ENCODE data around the gene CMTM4.

CMTM4 gene

GRCh38 chr16:66619534-66620428 lies 76.8 kb downstream of the CMTM4 start:
- H3K9ac ChIP-seq (ENCODE audit: low read depth, low read length, poor library complexity): no peak overlapping the region
- no CpG with 5 or more reads among the region's 12 CpGs for WGBS, 2 donors (ENCODE audit: extremely low coverage in 2 of 2, insufficient read length in 2 of 2, insufficient replicate concordance in 1 of 2)
- H3K27me3 ChIP-seq (ENCODE audit: control insufficient read depth in 3 of 3, insufficient read depth in 3 of 3, low read depth in 1 of 3, low read length in 3 of 3): no peaks in the 10 kb centered on the region
- H2BK5ac ChIP-seq (ENCODE audit: low read length): no peak overlapping the region
- H2BK15ac ChIP-seq (ENCODE audit: low read length): no peak overlapping the region
- H3K14ac ChIP-seq (ENCODE audit: low read length): no peak overlapping the region
- no peak overlapping the region for H3K4ac ChIP-seq (ENCODE audit: low read length)
- DNase-seq (ENCODE audit: low spot score): no peak
- no peak overlapping the region for H3K18ac ChIP-seq (ENCODE audit: low read length)
- no peak overlapping the region for H3K4me2 ChIP-seq (ENCODE audit: insufficient read depth, low read length, poor library complexity, severe bottlenecking)
- no peak overlapping the region for H2AK5ac ChIP-seq (ENCODE audit: low read depth, low read length)
- no peaks in the 10 kb centered on the region for H3K79me1 ChIP-seq (ENCODE audit: low read depth, low read length)
- H3K4me1 ChIP-seq (ENCODE audit: control insufficient read depth in 2 of 2, insufficient read depth in 1 of 2, low read depth in 1 of 2, low read length in 2 of 2): peaks cover 3 to 5% of the 10 kb centered on the region in 2 donors
- no peak overlapping the region for H4K8ac ChIP-seq (ENCODE audit: low read depth, low read length)
- no peak overlapping the region for H3K4me3 ChIP-seq (ENCODE audit: low read length in 2 of 2)
- H2BK12ac ChIP-seq (ENCODE audit: low read length): no peak overlapping the region
- H3K9me3 ChIP-seq (replicated peaks in 1 of 2; ENCODE audit: control insufficient read depth in 2 of 2, insufficient read depth in 1 of 2, low read depth in 1 of 2, low read length in 2 of 2): no peaks in the 10 kb centered on the region
- no peak overlapping the region for H2BK120ac ChIP-seq (ENCODE audit: low read depth, low read length)
- no peak overlapping the region for H4K91ac ChIP-seq (ENCODE audit: low read depth, low read length, poor library complexity)
- H3K36me3 ChIP-seq (replicated peaks in 1 of 2; ENCODE audit: control insufficient read depth in 2 of 2, insufficient read depth in 2 of 2, low read length in 2 of 2): peaks cover 2 to 48% of the 10 kb centered on the region in 2 donors
- peak overlapping the region; percentile 8 for H3K23ac ChIP-seq (ENCODE audit: low read depth, low read length, poor library complexity)
- H3K27ac ChIP-seq (replicated peaks; ENCODE audit: low read length): no peak overlapping the region
- H2AFZ ChIP-seq (ENCODE audit: low read length): no peak overlapping the region

GRCh38 chr16:66618588-66619375 lies 77.8 kb downstream of the CMTM4 start:
- no peak overlapping the region for H3K23ac ChIP-seq (ENCODE audit: low read depth, low read length, poor library complexity)
- H3K14ac ChIP-seq (ENCODE audit: low read length): no peak overlapping the region
- no peak overlapping the region for H4K8ac ChIP-seq (ENCODE audit: low read depth, low read length)
- H2AFZ ChIP-seq (ENCODE audit: low read length): no peak overlapping the region
- DNase-seq (ENCODE audit: low spot score): no peak
- no peak overlapping the region for H2AK5ac ChIP-seq (ENCODE audit: low read depth, low read length)
- H3K4me1 ChIP-seq (ENCODE audit: control insufficient read depth in 2 of 2, insufficient read depth in 1 of 2, low read depth in 1 of 2, low read length in 2 of 2): peaks cover 3 to 5% of the 10 kb centered on the region in 2 donors
- H3K36me3 ChIP-seq (replicated peaks in 1 of 2; ENCODE audit: control insufficient read depth in 2 of 2, insufficient read depth in 2 of 2, low read length in 2 of 2): peaks cover 9 to 58% of the 10 kb centered on the region in 2 donors
- no peak overlapping the region for H2BK5ac ChIP-seq (ENCODE audit: low read length)
- H4K91ac ChIP-seq (ENCODE audit: low read depth, low read length, poor library complexity): no peak overlapping the region
- H3K9ac ChIP-seq (ENCODE audit: low read depth, low read length, poor library complexity): no peak overlapping the region
- H2BK120ac ChIP-seq (ENCODE audit: low read depth, low read length): no peak overlapping the region
- H3K4me2 ChIP-seq (ENCODE audit: insufficient read depth, low read length, poor library complexity, severe bottlenecking): no peak overlapping the region
- H3K27me3 ChIP-seq (ENCODE audit: control insufficient read depth in 3 of 3, insufficient read depth in 3 of 3, low read depth in 1 of 3, low read length in 3 of 3): no peaks in the 10 kb centered on the region
- no peak overlapping the region for H3K18ac ChIP-seq (ENCODE audit: low read length)
- H3K79me1 ChIP-seq (ENCODE audit: low read depth, low read length): no peaks in the 10 kb centered on the region
- H3K4ac ChIP-seq (ENCODE audit: low read length): no peak overlapping the region
- H2BK12ac ChIP-seq (ENCODE audit: low read length): no peak overlapping the region
- no peak overlapping the region for H3K4me3 ChIP-seq (ENCODE audit: low read length in 2 of 2)
- H3K9me3 ChIP-seq (replicated peaks in 1 of 2; ENCODE audit: control insufficient read depth in 2 of 2, insufficient read depth in 1 of 2, low read depth in 1 of 2, low read length in 2 of 2): peaks cover 2 to 6% of the 10 kb centered on the region in 2 donors
- H2BK15ac ChIP-seq (ENCODE audit: low read length): no peak overlapping the region
- no peak overlapping the region for H3K27ac ChIP-seq (replicated peaks; ENCODE audit: low read length)
- no CpG with 5 or more reads among the region's 10 CpGs for WGBS, 2 donors (ENCODE audit: extremely low coverage in 2 of 2, insufficient read length in 2 of 2, insufficient replicate concordance in 1 of 2)

DNA sequence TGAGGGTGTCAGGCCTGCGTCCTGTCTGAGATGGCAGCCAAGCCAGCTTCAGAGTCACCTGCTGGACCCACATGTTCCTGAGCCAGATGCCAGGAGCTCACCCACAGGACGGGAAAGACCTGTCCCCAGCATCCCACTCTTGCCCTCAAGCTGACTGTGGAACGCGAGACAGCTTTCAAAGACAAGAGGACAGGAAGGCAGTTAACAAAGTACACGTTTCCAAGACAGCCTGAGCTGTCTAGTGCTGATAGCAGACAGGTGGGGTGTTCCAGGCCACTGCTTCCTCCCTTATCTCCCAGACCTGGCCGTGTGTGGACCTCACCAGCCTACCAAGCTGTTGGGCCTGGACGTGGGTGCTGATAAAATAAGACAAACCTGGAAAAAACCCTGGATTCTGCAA lies 78.8 kb downstream of the CMTM4 start:
- no peak overlapping the region for H2AFZ ChIP-seq (ENCODE audit: low read length)
- no peak overlapping the region for H3K14ac ChIP-seq (ENCODE audit: low read length)
- H3K9ac ChIP-seq (ENCODE audit: low read depth, low read length, poor library complexity): no peak overlapping the region
- H4K91ac ChIP-seq (ENCODE audit: low read depth, low read length, poor library complexity): no peak overlapping the region
- no peak overlapping the region for H3K27ac ChIP-seq (replicated peaks; ENCODE audit: low read length)
- no peak overlapping the region for H4K8ac ChIP-seq (ENCODE audit: low read depth, low read length)
- no peak overlapping the region for H3K4me2 ChIP-seq (ENCODE audit: insufficient read depth, low read length, poor library complexity, severe bottlenecking)
- H2AK5ac ChIP-seq (ENCODE audit: low read depth, low read length): no peak overlapping the region
- no peak overlapping the region for H3K4ac ChIP-seq (ENCODE audit: low read length)
- H3K79me1 ChIP-seq (ENCODE audit: low read depth, low read length): no peaks in the 10 kb centered on the region
- no peak overlapping the region for H3K18ac ChIP-seq (ENCODE audit: low read length)
- WGBS, 2 donors (ENCODE audit: extremely low coverage in 2 of 2, insufficient read length in 2 of 2, insufficient replicate concordance in 1 of 2): no CpG with 5 or more reads among the region's 7 CpGs
- no peaks in the 10 kb centered on the region for H3K27me3 ChIP-seq (ENCODE audit: control insufficient read depth in 3 of 3, insufficient read depth in 3 of 3, low read depth in 1 of 3, low read length in 3 of 3)
- H2BK120ac ChIP-seq (ENCODE audit: low read depth, low read length): no peak overlapping the region
- peaks cover 3 to 5% of the 10 kb centered on the region in 2 donors for H3K4me1 ChIP-seq (ENCODE audit: control insufficient read depth in 2 of 2, insufficient read depth in 1 of 2, low read depth in 1 of 2, low read length in 2 of 2)
- peaks cover 7 to 16% of the 10 kb centered on the region in 2 donors for H3K9me3 ChIP-seq (replicated peaks in 1 of 2; ENCODE audit: control insufficient read depth in 2 of 2, insufficient read depth in 1 of 2, low read depth in 1 of 2, low read length in 2 of 2)
- H3K23ac ChIP-seq (ENCODE audit: low read depth, low read length, poor library complexity): no peak overlapping the region
- no peak overlapping the region for H2BK12ac ChIP-seq (ENCODE audit: low read length)
- DNase-seq (ENCODE audit: low spot score): no peak
- no peak overlapping the region for H3K4me3 ChIP-seq (ENCODE audit: low read length in 2 of 2)
- H2BK15ac ChIP-seq (ENCODE audit: low read length): no peak overlapping the region
- no peak overlapping the region for H2BK5ac ChIP-seq (ENCODE audit: low read length)
- peaks cover 19 to 68% of the 10 kb centered on the region in 2 donors for H3K36me3 ChIP-seq (replicated peaks in 1 of 2; ENCODE audit: control insufficient read depth in 2 of 2, insufficient read depth in 2 of 2, low read length in 2 of 2)

DNA sequence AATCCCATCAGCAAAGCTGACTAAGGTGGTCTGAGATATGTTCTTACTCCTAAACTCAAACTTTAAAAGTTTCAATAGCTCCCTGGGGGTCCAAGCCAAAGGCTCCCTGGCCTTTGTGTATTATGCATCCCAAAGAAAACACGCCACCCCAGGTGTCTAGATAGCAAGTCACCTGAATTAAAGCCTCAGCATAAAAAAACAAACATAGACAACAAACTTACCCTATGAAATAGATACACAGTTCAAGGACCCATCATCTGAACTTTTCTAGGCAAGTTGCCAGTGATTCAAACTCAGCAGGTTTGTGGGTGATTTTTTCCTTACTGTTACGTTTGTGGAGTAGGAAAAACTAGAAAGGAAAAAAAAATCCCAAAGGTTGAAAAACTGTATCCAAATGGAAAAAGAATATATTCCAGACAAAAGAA lies 79.5 kb downstream of the CMTM4 start:
- Histone ChIP-seq H2BK5ac (ENCODE audit: low read length) (no peak overlapping the region), H3K4ac (ENCODE audit: low read length) (no peak overlapping the region), H2BK15ac (ENCODE audit: low read length) (no peak overlapping the region), H2AK5ac (ENCODE audit: low read depth, low read length) (no peak overlapping the region), H3K27ac (replicated peaks; ENCODE audit: low read length) (no peak overlapping the region), H3K4me1 (ENCODE audit: control insufficient read depth in 2 of 2, insufficient read depth in 1 of 2, low read depth in 1 of 2, low read length in 2 of 2) (peaks cover 3 to 5% of the 10 kb centered on the region in 2 donors), H3K18ac (ENCODE audit: low read length) (no peak overlapping the region), H4K91ac (ENCODE audit: low read depth, low read length, poor library complexity) (no peak overlapping the region), H3K14ac (ENCODE audit: low read length) (no peak overlapping the region), H3K79me1 (ENCODE audit: low read depth, low read length) (no peaks in the 10 kb centered on the region), H3K4me3 (ENCODE audit: low read length in 2 of 2) (no peak overlapping the region), H2BK12ac (ENCODE audit: low read length) (no peak overlapping the region), H2AFZ (ENCODE audit: low read length) (no peak overlapping the region), H3K9me3 (replicated peaks in 1 of 2; ENCODE audit: control insufficient read depth in 2 of 2, insufficient read depth in 1 of 2, low read depth in 1 of 2, low read length in 2 of 2) (peaks cover 11 to 18% of the 10 kb centered on the region in 2 donors), H3K9ac (ENCODE audit: low read depth, low read length, poor library complexity) (no peak overlapping the region), H3K36me3 (replicated peaks in 1 of 2; ENCODE audit: control insufficient read depth in 2 of 2, insufficient read depth in 2 of 2, low read length in 2 of 2) (peaks cover 22 to 69% of the 10 kb centered on the region in 2 donors), H4K8ac (ENCODE audit: low read depth, low read length) (no peak overlapping the region), H3K23ac (ENCODE audit: low read depth, low read length, poor library complexity) (no peak overlapping the region), H3K27me3 (ENCODE audit: control insufficient read depth in 3 of 3, insufficient read depth in 3 of 3, low read depth in 1 of 3, low read length in 3 of 3) (no peaks in the 10 kb centered on the region), H3K4me2 (ENCODE audit: insufficient read depth, low read length, poor library complexity, severe bottlenecking) (no peak overlapping the region), H2BK120ac (ENCODE audit: low read depth, low read length) (no peak overlapping the region)
- no CpG with 5 or more reads among the region's 2 CpGs for WGBS, 2 donors (ENCODE audit: extremely low coverage in 2 of 2, insufficient read length in 2 of 2, insufficient replicate concordance in 1 of 2)
- no peak for DNase-seq (ENCODE audit: low spot score)

Measured in neuronal stem cell (in vitro differentiated cells).